GM19239 (cell line): ENCODE results near the gene BAX.
A peak's percentile ranks its signal among the peaks of the same experiment; 100 is the strongest.

Experiments
- DNase-seq: peaks from one replicate; pipeline ENCODE4 v3.0.0; 2011; ENCODE audit warnings: low spot score; ENCODE audit not compliant: insufficient read length
- FAIRE-seq: peaks from 2 replicates; lab custom pipeline; 2011; peaks lifted over from hg19 to GRCh38; lab: Jason Lieb, UNC

The BAX gene

DNA sequence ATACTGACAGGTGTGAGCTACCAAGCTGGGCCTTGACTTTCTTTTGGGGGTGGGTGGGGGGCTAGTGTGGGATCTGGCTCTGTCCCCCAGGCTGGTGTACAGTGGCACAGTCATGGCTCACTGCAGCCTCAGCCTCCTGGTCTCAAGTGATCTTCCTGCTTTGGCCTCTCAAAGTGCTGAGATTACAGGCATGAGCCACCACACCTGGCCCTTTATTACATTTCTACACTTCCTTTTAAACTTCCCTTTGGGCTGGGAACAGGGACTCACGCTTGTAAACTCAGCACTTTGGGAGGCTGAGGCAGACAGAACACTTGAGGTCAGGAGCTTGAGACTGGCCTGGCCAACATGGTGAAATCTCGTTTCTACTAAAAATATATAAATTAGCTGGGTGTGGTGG lies 22.4 kb downstream of the BAX start:
- no peak for FAIRE-seq
- no peak for DNase-seq

DNA sequence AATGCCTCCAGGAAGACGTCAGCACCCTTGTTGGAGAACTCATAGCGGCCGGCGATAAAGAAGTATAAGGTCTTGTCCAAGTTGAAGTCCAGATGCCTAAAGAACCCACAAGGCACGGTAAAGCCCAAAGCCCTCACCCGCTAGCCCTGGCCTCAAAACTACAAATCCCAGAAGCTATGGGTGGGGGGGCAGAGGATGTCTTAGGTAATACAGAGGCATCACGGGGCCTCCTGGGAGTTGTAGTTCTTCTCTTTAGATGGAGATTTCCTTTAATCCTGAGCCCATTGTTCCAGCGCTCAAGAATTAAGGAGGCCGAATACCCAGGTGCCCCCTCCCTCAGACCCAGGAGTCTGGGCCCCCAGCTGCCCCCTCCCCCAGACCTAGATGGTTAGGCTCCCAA lies 27.6 kb downstream of the BAX start:
- DNase-seq (no peak), FAIRE-seq (no peak)

DNA sequence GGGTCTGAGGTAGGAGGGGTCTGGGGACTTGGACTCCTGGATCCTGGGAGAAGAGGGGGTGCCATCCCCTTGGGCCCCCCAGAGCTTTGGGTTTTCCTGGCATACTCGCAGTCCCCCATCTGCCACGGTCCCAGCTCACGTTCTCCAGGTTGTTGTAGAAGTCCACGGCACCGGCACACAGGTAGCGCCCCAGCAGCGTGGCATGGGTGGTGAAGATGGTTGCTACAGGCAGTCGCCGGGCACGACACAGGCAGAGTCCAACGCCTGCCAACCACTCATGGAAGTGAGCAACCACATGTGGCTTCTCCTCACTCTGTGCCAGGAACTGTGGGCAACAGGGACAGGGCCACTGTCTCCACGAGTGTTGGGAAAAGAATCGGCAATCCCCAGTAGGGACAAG lies 31.0 kb downstream of the BAX start:
- FAIRE-seq (no peak), DNase-seq (no peak)

DNA sequence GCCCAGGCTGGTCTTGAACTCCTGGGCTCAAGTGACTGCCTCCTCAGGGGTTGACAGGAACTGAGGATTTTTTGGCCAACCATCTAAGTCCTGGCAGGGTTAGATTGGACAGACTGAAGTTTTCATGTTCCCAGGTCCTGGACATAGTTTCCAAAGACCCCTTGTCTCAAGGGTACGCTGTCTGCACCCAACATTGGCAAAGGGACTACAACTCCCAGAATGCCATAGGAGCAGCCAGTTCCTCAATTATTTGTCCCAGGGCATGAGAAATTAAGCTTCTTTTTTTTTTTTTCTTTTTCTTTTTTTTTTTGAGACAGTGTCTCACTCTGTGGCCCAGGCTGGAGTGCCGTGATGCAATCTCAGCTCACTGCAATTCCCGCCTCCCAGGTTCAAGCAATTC lies 31.5 kb downstream of the BAX start:
- DNase-seq (no peak), FAIRE-seq (no peak)

DNA sequence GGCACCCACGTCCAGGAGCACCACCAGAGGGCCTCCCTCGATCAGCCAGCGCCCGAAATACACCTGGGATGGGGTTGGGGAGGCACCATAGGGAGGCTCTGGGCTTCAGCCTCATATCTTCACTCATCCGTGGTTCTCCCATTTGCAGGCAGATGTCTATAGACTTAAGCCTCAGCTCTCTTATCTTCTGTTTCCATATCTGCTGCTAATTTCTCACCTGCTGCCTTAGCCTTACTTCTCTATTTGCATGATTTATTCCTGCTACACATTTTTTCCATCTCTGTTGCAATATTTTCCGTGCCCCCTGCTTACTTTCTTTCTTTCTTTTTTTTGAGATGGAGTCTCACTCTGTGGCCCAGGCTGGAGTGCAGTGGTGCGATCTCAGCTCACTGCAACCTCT lies 32.6 kb downstream of the BAX start:
- FAIRE-seq: no peak
- no peak for DNase-seq

DNA sequence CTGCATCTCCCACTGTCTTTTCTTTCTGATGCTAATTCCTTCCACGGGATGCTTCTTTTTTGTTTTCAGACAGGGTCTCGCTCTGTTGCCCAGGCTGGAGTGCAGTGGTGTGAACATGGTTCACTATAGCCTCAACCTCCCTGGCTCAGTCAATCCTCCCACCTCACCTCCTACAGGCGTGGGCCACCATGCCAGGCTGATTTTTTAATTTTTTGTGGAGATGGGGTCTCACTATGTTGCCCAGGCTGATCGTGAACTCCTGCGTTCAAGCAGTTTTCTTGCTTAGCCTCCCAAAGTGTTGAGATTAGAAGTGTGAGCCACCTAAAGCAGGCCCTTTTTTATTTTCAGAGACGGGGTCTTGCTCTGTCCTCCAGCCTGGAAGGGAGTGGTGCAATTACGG lies 33.6 kb downstream of the BAX start:
- no peak for FAIRE-seq

DNA sequence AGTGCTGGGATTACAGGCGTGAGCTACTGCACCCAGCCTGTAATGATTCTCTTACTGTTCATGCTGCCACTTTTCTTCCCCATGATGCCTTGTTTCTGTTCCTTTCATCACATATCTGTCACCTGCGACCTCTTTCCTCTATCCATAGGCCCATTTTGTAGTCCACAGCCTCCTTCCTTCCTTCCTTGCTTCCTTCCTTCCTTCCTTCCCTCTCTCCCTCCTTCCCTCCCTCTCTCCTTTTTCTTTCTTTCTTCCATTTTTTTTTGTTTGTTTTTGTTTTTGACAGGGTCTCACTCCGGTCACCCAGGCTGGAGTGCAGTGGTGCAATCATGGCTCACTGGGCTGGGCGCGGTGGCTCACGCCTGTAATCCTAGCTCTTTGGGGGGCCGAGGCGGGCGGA lies 34.2 kb downstream of the BAX start:
- FAIRE-seq (no peak), DNase-seq (no peak)

More for the DNA sequence above, 33.6 kb downstream of the BAX start:
- DNase-seq: no peak

DNA sequence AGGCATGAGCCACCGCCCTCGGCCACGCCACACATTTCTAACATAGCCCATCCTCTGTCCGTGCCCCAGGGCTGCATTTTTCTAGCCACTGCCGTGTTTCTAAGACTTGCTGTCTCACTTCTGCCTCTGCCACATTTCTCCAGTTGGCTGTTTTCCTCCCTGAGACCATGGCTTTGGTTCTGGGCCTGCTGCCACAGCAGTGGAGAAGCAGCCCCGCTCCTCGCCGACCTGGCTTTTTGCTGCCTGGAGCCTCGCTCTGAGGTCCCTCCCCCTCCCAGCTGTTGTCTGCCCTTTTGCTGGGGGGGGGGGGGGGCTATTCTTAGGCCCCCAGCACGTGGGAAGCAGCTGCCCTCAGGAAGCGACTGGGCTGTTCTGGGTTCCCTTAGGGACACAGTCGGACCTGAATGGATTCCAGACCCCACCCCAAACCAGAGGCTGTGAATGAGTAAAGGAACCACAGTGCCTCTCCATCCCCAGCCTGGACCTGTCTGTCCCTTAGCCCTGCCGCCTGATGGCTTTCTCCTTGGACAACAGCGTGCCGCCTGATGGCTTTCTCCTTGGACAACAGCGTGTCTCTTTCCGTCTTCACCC lies 35.1 kb downstream of the BAX start:
- no peak for FAIRE-seq
- DNase-seq: no peak

DNA sequence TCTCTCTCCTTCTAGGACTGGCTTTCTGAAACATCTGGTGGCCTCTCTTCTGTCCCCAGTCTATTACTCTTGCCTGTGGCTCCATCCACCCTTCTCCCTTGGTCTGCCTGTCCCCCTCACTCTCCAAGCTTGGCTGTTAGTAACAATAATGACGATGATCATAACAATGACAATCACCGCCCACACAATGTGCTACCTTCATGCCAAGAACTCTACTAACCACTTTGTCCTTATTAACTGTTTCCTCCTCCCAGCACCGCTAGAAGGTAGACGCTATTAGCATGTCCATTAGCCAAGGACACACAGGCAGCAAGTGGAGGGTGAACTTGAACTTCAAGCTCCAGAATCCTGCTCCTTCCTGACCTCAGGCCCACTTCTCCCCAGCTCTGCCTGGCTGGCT lies 35.7 kb downstream of the BAX start:
- FAIRE-seq (no peak), DNase-seq (no peak)

DNA sequence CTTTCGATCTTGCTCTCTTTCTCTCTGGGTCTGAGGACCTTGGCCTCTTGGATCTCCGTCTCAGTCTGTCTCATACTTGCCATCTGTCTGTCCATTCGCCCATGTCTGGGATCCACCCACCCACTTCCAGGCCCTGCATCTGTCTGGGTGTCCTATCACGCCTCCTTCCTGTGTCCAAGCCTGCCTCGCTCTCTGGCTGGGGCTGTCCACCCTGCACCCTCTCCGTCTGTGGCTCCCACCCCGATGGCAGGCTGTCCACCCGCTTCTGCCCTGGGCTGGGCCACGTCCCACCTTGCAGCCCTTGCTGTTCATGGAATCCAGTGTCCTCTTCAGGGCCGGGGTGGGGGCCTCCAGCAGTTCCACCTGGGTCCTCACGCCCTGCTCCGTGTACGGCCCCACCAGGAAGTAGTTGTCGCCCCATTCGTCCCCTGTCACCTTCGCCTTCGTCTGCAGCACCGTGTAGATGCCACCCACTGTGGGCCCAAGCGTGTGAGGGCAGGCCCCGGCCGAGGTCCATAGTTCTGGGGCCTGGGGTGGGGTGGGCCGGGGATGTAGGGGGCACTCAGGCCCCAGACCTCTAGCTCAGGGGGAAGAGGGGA lies 36.4 kb downstream of the BAX start:
- no peak for DNase-seq
- FAIRE-seq: no peak

DNA sequence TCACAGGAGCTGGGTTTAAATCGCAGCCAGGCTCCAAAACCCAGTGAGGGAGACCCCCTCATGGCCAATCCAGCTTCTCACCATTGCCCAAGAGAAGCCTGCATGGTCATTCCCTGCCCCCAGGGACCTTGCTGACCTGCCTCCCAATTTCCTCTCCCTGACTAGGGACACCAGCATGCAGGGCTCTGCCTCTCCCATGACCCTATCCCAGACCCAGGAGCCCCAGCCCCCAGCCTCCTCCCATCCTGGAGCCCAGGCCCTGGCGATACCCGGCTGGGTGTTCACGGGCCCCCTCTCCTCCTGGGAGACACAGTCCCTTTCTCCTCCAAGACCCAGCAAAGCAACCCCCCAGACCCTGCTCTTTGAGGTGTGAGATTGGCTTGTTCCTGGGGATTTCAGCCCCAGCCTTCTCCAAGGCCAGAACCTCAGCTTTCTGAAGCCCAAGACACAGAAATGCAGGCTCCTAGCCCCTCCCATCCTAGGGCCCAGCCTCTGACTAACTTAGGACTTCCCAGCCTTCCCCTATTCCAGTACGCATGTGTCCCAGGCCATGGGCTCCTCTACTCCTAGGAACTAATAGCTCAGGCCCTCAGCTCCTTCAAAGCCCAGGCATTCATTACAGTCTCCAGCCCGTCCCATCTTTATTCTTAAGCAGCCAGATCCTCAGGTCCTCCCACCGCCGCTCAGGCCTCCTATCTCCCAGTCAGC lies 37.4 kb downstream of the BAX start:
- FAIRE-seq: peak; percentile 53
- DNase-seq: no peak

DNA sequence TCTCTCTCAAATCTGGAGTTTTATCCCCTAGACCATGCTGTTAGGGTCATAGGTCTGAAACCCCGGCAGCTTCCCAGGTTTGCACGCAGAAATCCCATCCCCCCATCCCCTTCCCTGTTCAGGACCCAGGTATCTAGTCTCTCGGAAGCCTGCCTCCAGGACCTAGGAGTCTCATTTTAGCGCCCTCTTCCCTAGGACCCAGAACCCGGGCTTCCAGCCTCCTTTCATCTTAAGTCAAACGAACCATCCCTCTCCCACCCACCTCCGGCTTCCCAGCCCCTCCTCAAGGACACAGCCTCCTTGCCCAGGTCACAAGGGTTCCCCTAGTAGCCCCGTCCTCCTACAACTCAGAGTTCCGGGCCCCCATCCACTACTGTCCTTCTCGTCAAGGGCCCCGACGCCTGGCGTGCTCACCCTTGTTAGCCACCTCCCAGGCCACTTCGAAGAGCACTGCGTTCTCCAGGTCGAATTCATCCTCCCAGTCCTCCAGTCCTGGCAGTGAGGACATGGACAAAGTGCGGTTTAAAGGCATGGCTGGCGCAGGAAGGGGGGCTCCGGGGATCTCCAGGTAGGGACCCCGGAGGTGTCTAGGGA lies 38.0 kb downstream of the BAX start:
- DNase-seq: no peak
- FAIRE-seq: peak; percentile 80

DNA sequence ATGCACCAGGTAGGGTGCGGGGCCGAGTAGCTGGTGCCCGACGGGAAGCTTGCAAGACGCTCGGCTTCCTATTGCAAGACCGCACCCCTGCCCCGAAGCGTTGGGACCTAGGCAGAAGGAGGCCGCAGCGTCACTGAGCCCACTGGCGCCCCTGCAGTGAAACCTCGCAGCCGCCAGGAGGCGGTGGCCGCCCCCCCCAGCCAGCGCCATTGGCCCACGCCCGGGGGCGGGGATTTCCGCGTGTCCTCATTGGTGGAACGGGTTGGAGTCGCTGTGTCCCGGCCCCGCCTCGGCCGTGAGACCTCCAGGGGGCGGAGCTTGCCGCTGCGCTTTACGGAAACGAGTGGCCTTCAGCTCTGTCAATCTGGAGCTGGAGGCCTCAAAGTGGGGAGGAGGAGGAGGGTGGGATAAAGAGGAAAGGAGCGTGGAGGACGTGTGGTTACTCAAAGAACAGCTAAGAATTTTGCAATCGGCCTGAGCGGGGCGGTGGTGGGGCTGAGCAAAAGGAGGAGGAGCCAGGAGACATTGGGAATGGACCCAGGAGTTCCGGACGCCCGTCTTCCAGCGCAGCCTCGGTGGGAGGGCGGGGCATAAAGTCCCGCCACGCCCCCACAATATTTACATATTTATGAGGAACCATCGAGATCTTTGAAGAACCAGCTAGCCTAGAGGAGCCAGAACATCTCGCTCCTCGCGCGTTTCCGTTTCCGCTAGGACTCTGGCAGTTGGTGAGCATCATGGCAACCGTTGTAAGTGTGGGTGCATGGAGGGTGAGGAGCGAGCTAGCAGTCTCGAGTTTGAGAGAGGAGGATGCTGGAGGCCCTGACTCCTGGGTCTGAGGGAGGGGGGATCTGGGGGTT lies 38.7 kb downstream of the BAX start, which contains the start of the genes GYS1 and RUVBL2:
GYS1 (minus strand) TSS at position 135 of the 860 bp plus-strand sequence. CDS start 197 bp downstream, outside the sequence.
RUVBL2 (plus strand) TSS at position 713 of the 860 bp plus-strand sequence; CDS start at position 738, 25 bp downstream.
- FAIRE-seq: peak; percentile 100
- DNase-seq: peak; percentile 96

DNA sequence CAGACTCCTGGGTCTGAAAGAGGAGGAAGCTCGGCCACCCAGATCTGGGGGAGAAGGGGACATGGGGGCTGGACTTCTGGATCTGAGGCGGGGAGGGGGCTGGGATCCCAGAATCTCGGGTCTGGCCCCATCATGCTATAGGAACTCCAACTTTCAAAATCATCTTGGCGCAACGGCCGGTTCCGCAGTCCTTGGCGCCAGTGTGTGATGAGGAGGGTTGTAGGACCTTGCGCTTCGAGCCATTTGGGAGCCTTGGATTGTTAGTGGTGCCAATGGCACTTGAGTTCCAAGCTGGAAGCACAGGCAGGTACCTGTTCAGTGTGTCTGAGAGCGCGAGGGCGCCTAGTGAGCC lies 39.3 kb downstream of the BAX start:
- no peak for FAIRE-seq
- DNase-seq: no peak

DNA sequence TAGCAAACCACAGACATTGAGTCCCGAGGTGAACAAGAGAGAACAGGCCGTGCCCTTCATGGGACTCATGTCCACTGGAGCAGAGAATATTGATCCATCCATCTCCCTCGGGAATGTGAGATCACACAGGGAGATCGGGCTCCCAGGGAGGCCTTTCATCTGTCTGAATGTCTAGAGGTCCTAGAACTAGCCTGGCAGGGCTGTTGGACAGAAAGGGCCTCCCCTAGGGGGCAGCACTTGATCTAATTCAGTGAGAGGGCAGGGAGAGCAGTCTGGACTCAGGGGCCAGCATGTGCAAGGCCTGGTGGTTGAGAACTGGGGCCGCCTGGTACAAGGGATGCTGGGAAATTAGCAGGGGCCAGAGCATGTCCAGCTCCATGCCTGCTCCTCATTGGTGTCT lies 43.3 kb downstream of the BAX start:
- DNase-seq (no peak), FAIRE-seq (no peak)

DNA sequence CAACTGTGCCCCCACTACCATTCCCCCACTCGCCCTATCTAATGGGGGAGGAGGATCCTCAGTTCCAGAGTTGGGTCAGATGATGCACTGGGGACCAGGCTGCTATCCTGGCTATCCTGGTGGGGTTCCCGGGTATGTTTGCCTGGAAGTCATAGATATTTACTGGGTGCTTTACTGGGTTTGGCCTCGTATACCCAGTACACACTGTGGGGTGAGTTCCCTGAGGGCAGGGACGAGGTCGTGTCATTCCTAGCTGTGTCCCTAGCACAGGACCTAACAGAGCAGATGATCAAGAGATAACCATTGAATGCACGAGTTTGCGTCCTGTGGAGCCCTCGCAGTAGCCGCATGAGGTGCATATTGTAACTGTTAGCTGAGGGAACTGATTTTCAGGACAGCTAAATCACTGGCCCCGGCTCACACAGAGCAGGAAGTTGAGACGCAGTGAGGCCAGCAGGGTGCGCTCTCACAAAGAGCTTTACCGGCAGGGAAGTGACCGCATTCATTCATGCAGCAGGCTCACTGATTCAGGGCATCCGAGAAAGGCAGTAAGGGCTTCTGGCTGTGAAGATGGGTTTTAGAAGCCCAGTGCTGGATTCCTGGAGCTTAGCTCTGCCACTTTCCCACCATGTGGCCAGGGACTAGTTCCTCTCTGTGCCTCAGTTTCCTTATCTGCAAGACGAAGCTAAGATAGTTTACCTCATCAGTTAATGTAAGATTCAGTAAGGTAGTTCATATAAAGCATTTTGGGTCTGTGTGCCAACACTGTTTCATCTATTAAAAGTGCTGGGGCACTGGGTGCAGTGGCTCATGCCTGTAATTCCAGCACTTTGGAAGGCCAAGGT lies 45.0 kb downstream of the BAX start:
- DNase-seq (no peak), FAIRE-seq (peak; percentile 40)

DNA sequence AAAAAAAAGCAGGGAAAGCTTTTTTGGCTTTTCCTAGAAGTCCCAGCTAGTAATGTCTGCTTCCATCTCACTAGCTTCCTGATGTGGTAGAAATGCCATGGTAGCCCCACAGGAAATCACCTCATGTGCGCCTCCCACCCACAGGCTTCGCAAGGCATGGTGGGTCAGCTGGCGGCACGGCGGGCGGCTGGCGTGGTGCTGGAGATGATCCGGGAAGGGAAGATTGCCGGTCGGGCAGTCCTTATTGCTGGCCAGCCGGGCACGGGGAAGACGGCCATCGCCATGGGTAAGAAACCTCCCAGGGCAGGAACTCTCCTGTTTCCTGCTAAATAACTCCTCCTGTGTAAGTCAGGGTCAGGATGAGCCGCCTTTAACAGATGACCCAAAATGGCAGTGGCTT lies 49.5 kb downstream of the BAX start:
- DNase-seq (no peak), FAIRE-seq (no peak)

DNA sequence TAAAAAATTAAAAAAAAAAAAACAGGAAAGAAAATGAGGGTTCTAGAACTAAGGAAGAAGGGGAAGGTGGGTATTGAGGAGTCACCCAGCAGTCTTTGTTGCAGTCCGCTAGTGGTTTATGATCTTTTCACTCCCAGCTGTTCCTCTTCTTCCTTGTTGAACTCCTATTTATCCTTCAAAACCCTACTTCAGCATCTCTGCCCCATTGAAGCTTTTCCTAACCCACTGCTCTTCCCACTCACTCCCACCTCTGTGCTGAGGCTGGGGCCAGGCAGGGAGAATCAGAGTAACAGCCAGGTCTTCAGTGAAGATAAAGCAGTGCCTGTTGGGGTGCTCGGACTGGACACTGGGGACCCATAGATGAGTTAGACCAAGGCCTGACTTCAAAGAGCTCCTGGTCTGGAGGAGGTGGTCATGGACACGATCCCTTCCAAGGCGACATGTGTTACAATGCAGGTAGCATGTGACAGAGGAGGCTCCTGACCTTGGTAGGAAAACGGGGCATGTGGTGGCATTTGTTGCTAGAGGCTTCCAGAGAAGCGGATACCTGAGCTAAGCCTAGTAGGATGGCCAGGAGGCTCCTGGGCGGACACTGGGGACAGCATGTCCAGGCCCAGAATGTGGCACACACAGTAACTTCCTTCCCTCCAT lies 50.4 kb downstream of the BAX start:
- no peak for FAIRE-seq
- no peak for DNase-seq

DNA sequence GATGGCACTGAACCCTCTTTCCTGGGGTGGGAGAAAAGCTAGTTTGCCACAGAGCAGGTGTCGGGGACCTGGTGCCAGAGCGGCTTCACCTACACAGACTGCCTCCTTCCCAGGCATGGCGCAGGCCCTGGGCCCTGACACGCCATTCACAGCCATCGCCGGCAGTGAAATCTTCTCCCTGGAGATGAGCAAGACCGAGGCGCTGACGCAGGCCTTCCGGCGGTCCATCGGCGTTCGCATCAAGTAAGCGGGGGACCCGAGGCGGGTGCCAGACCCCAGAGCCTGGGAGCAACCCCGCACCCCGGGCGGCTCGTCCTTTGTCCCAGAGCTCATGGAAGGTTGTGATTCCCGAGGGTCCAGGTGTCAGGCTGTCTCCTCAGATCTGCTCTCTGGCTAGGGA lies 52.2 kb downstream of the BAX start:
- no peak for FAIRE-seq
- no peak for DNase-seq
